Smooth muscle cell (in vitro differentiated cells): Measurements from ENCODE around the gene ARGLU1. TPM values are rescaled to one million over a fixed set of nuclear protein-coding genes. Genes with fewer than 3 reads are reported as not detected.

Experiments
- DNase-seq: peaks from one replicate; lab custom pipeline; 2025; ENCODE audit not compliant: unreplicated experiment; lab: John Stamatoyannopoulos, UW
- H2AFZ ChIP-seq: fragments of 200-600 bp; sonication (generic); 2 replicates; pipeline ENCODE4 v1.6.0; 2016; ENCODE audit warnings: antibody characterized with exemption, low read depth, mild to moderate bottlenecking
- H3F3A ChIP-seq: fragments of 200-600 bp; sonication (generic); 2 replicates; pipeline ENCODE4 v1.6.0; 2017; ENCODE audit warnings: antibody characterized with exemption, low read depth
- H3K27ac ChIP-seq: fragments of 200-600 bp; sonication (generic); 2 replicates; pipeline ENCODE4 v1.5.1; 2016; ENCODE audit warnings: low read depth, mild to moderate bottlenecking
- H3K27me3 ChIP-seq: fragments of 200-600 bp; sonication (generic); 2 replicates; pipeline ENCODE4 v1.6.1; 2016; ENCODE audit warnings: low read depth, mild to moderate bottlenecking
- H3K36me3 ChIP-seq: fragments of 200-600 bp; sonication (generic); 2 replicates; pipeline ENCODE4 v1.5.1; 2016; ENCODE audit warnings: low read depth
- H3K4me1 ChIP-seq: fragments of 200-600 bp; sonication (generic); 2 replicates; pipeline ENCODE4 v1.5.1; 2016; ENCODE audit warnings: low read depth
- H3K4me2 ChIP-seq: fragments of 200-600 bp; sonication (generic); 2 replicates; pipeline ENCODE4 v1.6.0; 2016; ENCODE audit warnings: mild to moderate bottlenecking
- H3K4me3 ChIP-seq: fragments of 200-600 bp; sonication (generic); 2 replicates; pipeline ENCODE4 v1.5.1; 2016; ENCODE audit warnings: mild to moderate bottlenecking
- H3K79me2 ChIP-seq: fragments of 200-600 bp; sonication (generic); 2 replicates; pipeline ENCODE4 v1.6.0; 2016; ENCODE audit warnings: low read depth, mild to moderate bottlenecking
- H3K9ac ChIP-seq: fragments of 200-600 bp; sonication (generic); 2 replicates; pipeline ENCODE4 v1.6.0; 2016; ENCODE audit warnings: low read depth
- H3K9me3 ChIP-seq: fragments of 200-600 bp; sonication (generic); replicated peaks from 2 replicates; pipeline ENCODE4 v1.5.1; 2016; ENCODE audit warnings: low read depth
- H4K20me1 ChIP-seq: fragments of 200-600 bp; sonication (generic); 2 replicates; pipeline ENCODE4 v1.6.0; 2016; ENCODE audit warnings: low read depth
- WGBS: methylation state at CpG from one replicate; pipeline ENCODE4 v1.1.7; 2016; ENCODE audit warnings: low lambda C conversion rate; 5-methylcytosine and 5-hydroxymethylcytosine counted together
- polyA plus RNA-seq: library from polyadenylated mRNA; unstranded; fragments of >200 nt; fragmentation: Nextera tagmentation; extraction: Ambion mirVana; gene quantifications from 2 replicates; pipeline ENCODE4 v1.2.1, GENCODE V29; 2016
- total RNA-seq: library from RNA; depleted of rRNA; stranded (reverse); fragments of >200 nt; gene quantifications from 2 replicates; pipeline ENCODE4 v1.2.3, GENCODE V29; 2014
- TF ChIP-seq, protein P1 (sequence below): fragments of 200-600 bp; sonication (generic); IDR thresholded peaks from 2 replicates; pipeline ENCODE4 v1.5.1; 2017; ENCODE audit warnings: borderline replicate concordance, mild to moderate bottlenecking, antibody characterized with exemption; ENCODE audit not compliant: insufficient read depth, poor library complexity, severe bottlenecking

The ARGLU1 gene
- total and polyA plus RNA-seq, 2 experiments from 2014 or later, result 36.5 to 43.6 TPM

DNA sequence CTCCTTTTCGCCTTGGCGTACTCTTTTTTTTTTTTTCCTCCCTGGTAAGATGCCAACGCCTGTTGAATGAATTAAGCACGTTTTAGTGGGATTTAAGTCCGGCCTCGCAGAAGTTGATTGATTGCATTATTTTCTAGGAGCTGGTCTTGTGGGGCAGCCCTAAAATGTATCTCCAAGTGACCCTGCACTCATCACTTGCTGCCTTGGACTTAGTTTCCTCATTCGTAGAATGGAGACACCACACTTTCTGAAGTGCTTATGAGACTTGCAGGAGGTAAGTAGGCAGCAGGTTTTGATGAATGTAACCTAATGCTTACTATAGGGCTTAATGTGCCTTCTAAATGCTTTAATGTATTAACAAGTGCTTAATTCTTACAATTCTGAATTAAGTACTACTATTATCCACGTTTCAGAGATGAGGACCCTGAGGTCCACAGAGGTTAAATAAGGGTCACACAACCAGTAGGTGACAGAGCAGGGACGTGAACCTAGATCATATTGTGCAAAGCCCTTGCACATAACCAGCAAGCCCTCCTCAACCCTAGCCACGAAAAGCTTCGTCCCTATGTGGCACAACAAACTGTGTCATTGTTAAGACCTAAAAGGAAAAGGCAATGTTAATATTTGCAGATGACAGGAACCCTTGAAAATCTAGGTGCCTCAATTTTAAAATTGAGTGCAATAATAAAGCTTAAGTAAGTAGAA, 514 bp upstream of the ARGLU1 start:
- Histone ChIP-seq H3K9ac (peak overlapping the region; percentile 3), H3K27ac (peak overlapping the region; percentile 87), H3K79me2 (peaks cover 48% of the 10 kb centered on the region), H3K4me1 (peaks cover 39% of the 10 kb centered on the region), H4K20me1 (peaks cover 37% of the 10 kb centered on the region), H3K27me3 (no peaks in the 10 kb centered on the region), H3K9me3 (no peaks in the 10 kb centered on the region), H2AFZ (peak overlapping the region; percentile 97), H3K36me3 (no peaks in the 10 kb centered on the region), H3K4me3 (peak overlapping the region; percentile 81), H3F3A (no peaks in the 10 kb centered on the region), H3K4me2 (peak overlapping the region; percentile 90)
- 25% methylated on average over 11 of the region's 11 CpGs for WGBS
- DNase-seq, result no peak
- TF ChIP-seq, protein P1, sequence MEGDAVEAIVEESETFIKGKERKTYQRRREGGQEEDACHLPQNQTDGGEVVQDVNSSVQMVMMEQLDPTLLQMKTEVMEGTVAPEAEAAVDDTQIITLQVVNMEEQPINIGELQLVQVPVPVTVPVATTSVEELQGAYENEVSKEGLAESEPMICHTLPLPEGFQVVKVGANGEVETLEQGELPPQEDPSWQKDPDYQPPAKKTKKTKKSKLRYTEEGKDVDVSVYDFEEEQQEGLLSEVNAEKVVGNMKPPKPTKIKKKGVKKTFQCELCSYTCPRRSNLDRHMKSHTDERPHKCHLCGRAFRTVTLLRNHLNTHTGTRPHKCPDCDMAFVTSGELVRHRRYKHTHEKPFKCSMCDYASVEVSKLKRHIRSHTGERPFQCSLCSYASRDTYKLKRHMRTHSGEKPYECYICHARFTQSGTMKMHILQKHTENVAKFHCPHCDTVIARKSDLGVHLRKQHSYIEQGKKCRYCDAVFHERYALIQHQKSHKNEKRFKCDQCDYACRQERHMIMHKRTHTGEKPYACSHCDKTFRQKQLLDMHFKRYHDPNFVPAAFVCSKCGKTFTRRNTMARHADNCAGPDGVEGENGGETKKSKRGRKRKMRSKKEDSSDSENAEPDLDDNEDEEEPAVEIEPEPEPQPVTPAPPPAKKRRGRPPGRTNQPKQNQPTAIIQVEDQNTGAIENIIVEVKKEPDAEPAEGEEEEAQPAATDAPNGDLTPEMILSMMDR, result no peak

DNA sequence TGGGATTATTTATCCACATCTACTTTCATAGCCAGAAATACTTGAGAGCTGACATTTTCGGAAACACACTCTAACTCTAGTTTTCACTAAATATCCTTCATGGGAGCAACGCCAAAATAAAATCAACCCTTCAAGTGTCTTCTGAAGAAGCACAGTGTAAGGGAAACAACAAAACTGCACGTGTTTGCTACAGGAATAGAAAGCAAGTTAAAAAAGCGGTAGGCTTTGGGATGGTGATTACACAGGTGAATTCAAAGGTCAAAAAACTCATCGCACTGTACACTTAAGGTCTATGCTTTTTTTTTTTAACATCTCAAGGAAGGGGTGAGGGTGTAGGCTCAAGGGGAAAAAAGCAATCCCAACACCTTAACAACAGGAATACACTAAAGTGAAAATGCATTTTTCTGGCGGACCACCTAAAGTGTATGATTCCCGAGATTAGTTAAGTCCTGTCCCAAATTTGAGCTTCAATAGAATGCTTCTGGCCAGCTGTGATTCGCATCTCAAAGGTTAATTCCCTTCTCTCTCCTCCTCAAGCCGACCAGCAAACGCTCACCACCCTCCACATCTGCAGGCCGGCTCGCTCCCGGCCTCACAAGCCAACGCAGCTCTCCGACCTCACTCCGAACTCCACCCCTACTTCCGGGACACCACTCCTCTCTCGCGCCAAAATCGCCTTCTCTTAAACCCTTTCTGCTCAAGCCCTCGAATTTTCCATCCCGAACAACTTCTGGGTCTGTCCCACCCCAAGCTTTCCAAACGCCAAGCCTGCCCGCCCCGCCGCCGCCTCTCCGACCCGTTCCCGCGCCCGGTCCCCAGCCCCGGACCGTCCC, 1.1 kb downstream of the ARGLU1 start:
- Histone ChIP-seq H3K79me2 (peaks cover 64% of the 10 kb centered on the region), H3K27me3 (no peaks in the 10 kb centered on the region), H3K27ac (peak overlapping the region; percentile 87), H3K9ac (peak overlapping the region; percentile 92), H4K20me1 (peaks cover 53% of the 10 kb centered on the region), H2AFZ (peak overlapping the region; percentile 69), H3K4me1 (peaks cover 49% of the 10 kb centered on the region), H3K4me2 (peak overlapping the region; percentile 90), H3F3A (no peaks in the 10 kb centered on the region), H3K4me3 (peak overlapping the region; percentile 81), H3K36me3 (no peaks in the 10 kb centered on the region), H3K9me3 (no peaks in the 10 kb centered on the region)
- WGBS, result 1% methylated on average over 33 of the region's 34 CpGs
- TF ChIP-seq, protein P1, result no peak
- no peak for DNase-seq

DNA sequence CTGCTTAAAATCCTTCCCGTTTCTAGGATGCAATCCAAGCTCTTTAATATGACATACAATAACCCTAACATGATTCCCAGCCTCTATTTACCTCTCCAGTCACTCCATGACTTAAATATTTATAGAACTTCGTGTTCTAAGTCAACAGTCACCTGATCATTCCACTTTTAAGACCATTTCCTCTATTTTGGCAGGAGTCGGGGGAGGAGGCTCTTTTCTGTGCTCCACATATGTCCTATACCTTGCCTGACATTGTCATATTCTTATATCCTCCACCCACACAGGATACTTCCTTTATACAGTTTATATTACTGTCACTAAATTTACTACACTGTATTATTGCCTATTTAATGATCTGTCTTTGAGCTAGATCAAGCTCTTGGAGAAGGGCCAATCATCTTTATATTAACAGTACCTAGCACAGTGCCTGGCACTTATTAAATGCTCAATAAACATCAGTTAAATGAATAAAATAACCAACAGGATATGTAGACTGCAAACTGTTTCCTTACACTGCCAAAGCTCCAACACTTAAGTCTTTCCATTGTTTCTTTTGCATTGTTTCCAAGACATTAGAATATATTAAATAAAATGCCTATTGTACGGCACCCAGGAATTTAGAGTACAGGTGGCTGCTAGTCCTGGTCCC, 2.7 kb downstream of the ARGLU1 start:
- peak overlapping the region; percentile 90 for H3K4me2 ChIP-seq
- H4K20me1 ChIP-seq, result peaks cover 69% of the 10 kb centered on the region
- H2AFZ ChIP-seq, result no peak overlapping the region
- no peaks in the 10 kb centered on the region for H3K27me3 ChIP-seq
- H3K4me3 ChIP-seq, result peak overlapping the region; percentile 81
- H3F3A ChIP-seq, result no peaks in the 10 kb centered on the region
- no peaks in the 10 kb centered on the region for H3K36me3 ChIP-seq
- H3K79me2 ChIP-seq, result peaks cover 80% of the 10 kb centered on the region
- WGBS, result 66% methylated on average over 4 of the region's 4 CpGs
- H3K9me3 ChIP-seq, result no peaks in the 10 kb centered on the region
- H3K4me1 ChIP-seq, result peaks cover 60% of the 10 kb centered on the region
- H3K27ac ChIP-seq, result no peak overlapping the region
- TF ChIP-seq, protein P1, result no peak
- H3K9ac ChIP-seq, result no peak overlapping the region
- DNase-seq, result no peak
